A673 (cell line): Measurements from ENCODE around the gene SNTB2.

Source experiments
- CTCF ChIP-seq: fragments of 300-800, 200-600 bp; sonication (generic); conservative IDR thresholded peaks from 2 replicates; pipeline ENCODE4 v1.5.1; 2017; ENCODE audit warnings: low read depth, mild to moderate bottlenecking, antibody characterized with exemption, low read length, moderate library complexity, mixed read lengths
- EZH2 ChIP-seq: fragments of 200-600 bp; sonication (generic); IDR thresholded peaks from 2 replicates; pipeline ENCODE4 v1.6.1; 2017; ENCODE audit warnings: borderline replicate concordance, low read depth, mild to moderate bottlenecking, mixed read lengths, antibody characterized with exemption, low read length; ENCODE audit not compliant: poor library complexity, severe bottlenecking

- TF ChIP-seq EZH2 (no peak), CTCF (no peak)
Measured at GRCh38 chr16:69307091-69307490, 120.1 kb downstream of the SNTB2 start.
